Measurements from ENCODE around the gene SCAI. TPM values are rescaled to one million over a fixed set of nuclear protein-coding genes. Genes with fewer than 3 reads are reported as not detected.

Gene SCAI
- total and polyA plus RNA-seq, 9 of the 15 experiments (the other 6 are each of a cell fraction or from before 2014, with no cell fraction given): 0.70 to 12.4 (median 4.2) TPM

- TF ChIP-seq ZNF592 (IDR thresholded peaks at IDR 0.05): peak; percentile 39; the same call in 1 of the 2 replicates
- TF ChIP-seq ELF1 (tag; IDR thresholded peaks at IDR 0.05): peak; percentile 98
- TF ChIP-seq UBTF (IDR thresholded peaks at IDR 0.05; ENCODE audit: borderline replicate concordance in 1 of 2, low read depth in 2 of 2, low read length in 2 of 2): peak in 1 of 2 experiments; percentile 38; a peak in 1 of 4 replicates
- no peak for TF ChIP-seq KDM2B (CRISPR knock-in tag; IDR thresholded peaks at IDR 0.05)
- peak; percentile 91 for TF ChIP-seq L3MBTL2 (IDR thresholded peaks at IDR 0.05)
- TF ChIP-seq ILF3 (IDR thresholded peaks at IDR 0.05; ENCODE audit: borderline replicate concordance): no peak
- no peak for TF ChIP-seq E2F5 (CRISPR knock-in tag; IDR thresholded peaks at IDR 0.05)
- peak; percentile 68; the same call in 1 of the 2 replicates for TF ChIP-seq E2F3 (CRISPR knock-in tag; IDR thresholded peaks at IDR 0.05)
- TF ChIP-seq GTF2B (IDR thresholded peaks at IDR 0.05; ENCODE audit: extremely low read depth, insufficient read length): no peak
- no peak for TF ChIP-seq ZBTB1 (CRISPR knock-in tag; IDR thresholded peaks at IDR 0.05; ENCODE audit: borderline replicate concordance, low read depth)
- TF ChIP-seq FIP1L1 (IDR thresholded peaks at IDR 0.05; ENCODE audit: low read depth, low read length, poor library complexity, severe bottlenecking): peak; percentile 62
- 0 out of 2 replicates have a peak, but pooled peaks have one; percentile 49 for TF ChIP-seq RNF2 (IDR thresholded peaks at IDR 0.05)
- TF ChIP-seq GTF2E2 (tag; IDR thresholded peaks at IDR 0.05): peak; percentile 94
- TF ChIP-seq ARID1B (IDR thresholded peaks at IDR 0.05): 0 out of 2 replicates have a peak, but pooled peaks have one; percentile 20
- TF ChIP-seq HDAC2 (IDR thresholded peaks at IDR 0.05): no peak
- TF ChIP-seq ZNF717 (CRISPR knock-in tag; IDR thresholded peaks at IDR 0.05): no peak
- no peak for TF ChIP-seq CCAR2 (IDR thresholded peaks at IDR 0.05; ENCODE audit: low read depth, low read length)
- no peak for TF ChIP-seq EGR1 (conservative IDR thresholded peaks at IDR 0.05)
Observed at GRCh38 chr9:124940894-124941678, 202.2 kb downstream of the SCAI start, which contains the start of gene GOLGA1 (continued).

All from K562 (cell line).